Natural killer cell (primary cell): ENCODE results near the gene COL6A3. TPM values are rescaled to one million over a fixed set of nuclear protein-coding genes. Genes with fewer than 3 reads are reported as not detected.

Source experiments
- ATAC-seq, 3 donors: fragments of 150-1000 bp in 2 of 3; fragments of 200-7000 bp in 1 of 3; cut with Tn5 transposase; 1 replicate in 1 of 3; 2 replicates in 2 of 3; pipeline ENCODE4 v1.10.0; 2021; ENCODE audit warnings: mild to moderate bottlenecking in 2 of 3, moderate library complexity in 2 of 3
- DNase-seq, 2 donors: peaks; one replicate each; pipeline versions ENCODE4 v3.0.0 to v3.0.0-alpha.2; 2013 to 2021; ENCODE audit warnings: mixed read lengths in 1 of 2
- H3K27ac ChIP-seq: one replicate; pipeline ENCODE4 v1.5.1; 2013; ENCODE audit warnings: mild to moderate bottlenecking, low read length
- H3K27me3 ChIP-seq: one replicate; pipeline ENCODE4 v1.6.1; 2013; ENCODE audit warnings: low read length; ENCODE audit not compliant: control insufficient read depth, insufficient read depth
- H3K36me3 ChIP-seq: one replicate; pipeline ENCODE4 v1.6.1; 2013; ENCODE audit warnings: low read length; ENCODE audit not compliant: control insufficient read depth, insufficient read depth
- H3K4me1 ChIP-seq: one replicate; pipeline ENCODE4 v1.6.1; 2013; ENCODE audit warnings: low read length; ENCODE audit not compliant: control insufficient read depth, insufficient read depth
- H3K4me3 ChIP-seq: one replicate; pipeline ENCODE4 v1.5.1; 2013; ENCODE audit warnings: low read length
- H3K9me3 ChIP-seq: one replicate; pipeline ENCODE4 v1.6.1; 2013; ENCODE audit warnings: low read length; ENCODE audit not compliant: control insufficient read depth, insufficient read depth
- H3K27ac Mint-ChIP-seq, 2 donors: one replicate each; pipeline ENCODE4 v1.8.0; 2022; ENCODE audit warnings: mild to moderate bottlenecking in 2 of 2, mixed read lengths in 2 of 2, moderate library complexity in 1 of 2
- H3K27me3 Mint-ChIP-seq, 2 donors: one replicate each; pipeline ENCODE4 v1.8.0; 2022; ENCODE audit warnings: low read depth in 2 of 2, mixed read lengths in 2 of 2
- H3K36me3 Mint-ChIP-seq: one replicate; pipeline ENCODE4 v1.8.0; 2022; ENCODE audit warnings: mixed read lengths
- H3K4me1 Mint-ChIP-seq, 2 donors: one replicate each; pipeline ENCODE4 v1.8.0; 2022; ENCODE audit warnings: mixed read lengths in 2 of 2
- H3K4me3 Mint-ChIP-seq: one replicate; pipeline ENCODE4 v1.8.0; 2022; ENCODE audit warnings: mild to moderate bottlenecking, moderate library complexity, mixed read lengths
- H3K9me3 Mint-ChIP-seq, 2 donors: one replicate each; pipeline ENCODE4 v1.8.0; 2022; ENCODE audit warnings: mixed read lengths in 2 of 2
- CTCF ChIP-seq: fragments of 200-600 bp; IDR thresholded peaks from one replicate; pipeline ENCODE4 v1.8.0; 2022; ENCODE audit warnings: antibody characterized with exemption
- WGBS: methylation state at CpG from one replicate; pipeline ENCODE4 v1.1.7; 2013; ENCODE audit warnings: missing lambda C conversion rate; ENCODE audit not compliant: insufficient coverage; 5-methylcytosine and 5-hydroxymethylcytosine counted together
- intact Hi-C: fragments of 100-400 bp; cut with micrococcal nuclease; formaldehyde crosslinking; loops from one replicate; pipeline ENCODE4 v1.14.2; 2022
- total RNA-seq, 4 donors: library from RNA; stranded (reverse); fragments of 120-200 nt in 1 of 4; gene quantifications; one replicate each; pipeline versions ENCODE4 v1.2.3 to v1.2.4, GENCODE V29; 2013 to 2022

COL6A3 gene
- total RNA-seq, 3 donors from 2014 or later (not counting 1 experiment from before 2014, with no cell fraction given) = 0.10 to 0.31 (median 0.29) TPM

GRCh38 chr2:237380768-237381167 is 33.2 kb downstream of the COL6A3 start:
- 94% methylated on average over 6 of the region's 6 CpGs for WGBS
- ATAC-seq (no peak), DNase-seq (no peak)
- H3K4me3 Mint-ChIP-seq = no peak overlapping the region
- no peaks in the 10 kb centered on the region for H3K27me3 ChIP-seq
- no peaks in the 10 kb centered on the region for H3K4me1 Mint-ChIP-seq
- peaks cover 13 to 58% of the 10 kb centered on the region in 2 donors for H3K27me3 Mint-ChIP-seq
- intact Hi-C loops = no loop called here
- H3K36me3 Mint-ChIP-seq = no peaks in the 10 kb centered on the region
- no peaks in the 10 kb centered on the region for H3K36me3 ChIP-seq
- no peaks in the 10 kb centered on the region for H3K9me3 Mint-ChIP-seq
- TF ChIP-seq CTCF = no peak
- H3K4me1 ChIP-seq = no peaks in the 10 kb centered on the region
- no peak overlapping the region for H3K27ac ChIP-seq
- no peaks in the 10 kb centered on the region for H3K9me3 ChIP-seq
- no peak overlapping the region for H3K4me3 ChIP-seq
- H3K27ac Mint-ChIP-seq = no peak overlapping the region

- no peak for DNase-seq
- Histone ChIP-seq H3K27me3 (no peaks in the 10 kb centered on the region), H3K4me3 (no peak overlapping the region), H3K4me1 (no peaks in the 10 kb centered on the region), H3K27ac (no peak overlapping the region), H3K36me3 (no peaks in the 10 kb centered on the region), H3K9me3 (no peaks in the 10 kb centered on the region)
- Mint-ChIP-seq H3K36me3 (no peaks in the 10 kb centered on the region), H3K4me1 (no peaks in the 10 kb centered on the region), H3K4me3 (no peak overlapping the region), H3K27ac (no peak overlapping the region), H3K27me3 (peaks cover 12 to 51% of the 10 kb centered on the region in 2 donors), H3K9me3 (no peaks in the 10 kb centered on the region)
- TF ChIP-seq CTCF = no peak
- intact Hi-C loops = no loop called here
- ATAC-seq = no peak
- WGBS = 74% methylated on average over 3 of the region's 3 CpGs
These were observed 34.3 kb downstream of the COL6A3 start for GRCh38 chr2:237379636-237380035.

- Mint-ChIP-seq H3K27ac (no peak overlapping the region), H3K36me3 (no peaks in the 10 kb centered on the region), H3K9me3 (no peaks in the 10 kb centered on the region), H3K4me1 (no peaks in the 10 kb centered on the region), H3K27me3 (peaks cover 8 to 41% of the 10 kb centered on the region in 2 donors), H3K4me3 (no peak overlapping the region)
- Histone ChIP-seq H3K27me3 (no peaks in the 10 kb centered on the region), H3K4me3 (no peak overlapping the region), H3K27ac (no peak overlapping the region), H3K9me3 (no peaks in the 10 kb centered on the region), H3K36me3 (no peaks in the 10 kb centered on the region), H3K4me1 (no peaks in the 10 kb centered on the region)
- WGBS = 94% methylated on average over 11 of the region's 11 CpGs
- DNase-seq (no peak), ATAC-seq (no peak)
- TF ChIP-seq CTCF = no peak
- intact Hi-C loops = no loop called here
These were observed 35.3 kb downstream of the COL6A3 start for GRCh38 chr2:237378650-237379049.

- Mint-ChIP-seq H3K4me1 (no peaks in the 10 kb centered on the region), H3K36me3 (no peaks in the 10 kb centered on the region), H3K27ac (no peak overlapping the region), H3K4me3 (no peak overlapping the region), H3K9me3 (no peaks in the 10 kb centered on the region), H3K27me3 (peaks cover 12 to 25% of the 10 kb centered on the region in 2 donors)
- H3K27ac ChIP-seq = no peak overlapping the region
- TF ChIP-seq CTCF = no peak
- 95% methylated on average over 35 of the region's 35 CpGs for WGBS
- no peaks in the 10 kb centered on the region for H3K9me3 ChIP-seq
- H3K36me3 ChIP-seq = no peaks in the 10 kb centered on the region
- no peaks in the 10 kb centered on the region for H3K4me1 ChIP-seq
- H3K27me3 ChIP-seq = no peaks in the 10 kb centered on the region
- intact Hi-C loops = no loop called here
- no peak overlapping the region for H3K4me3 ChIP-seq
- DNase-seq (no peak), ATAC-seq (no peak)
These were observed 39.5 kb downstream of the COL6A3 start for GRCh38 chr2:237374284-237375060.
